ENCODE results near the gene IGFLR1. TPM values are rescaled to one million over a fixed set of nuclear protein-coding genes. Genes with fewer than 3 reads are reported as not detected.

Gene IGFLR1
- polyA plus RNA-seq (2013, experiment 1 of 2), result 5.0 TPM
- 6.0 TPM for polyA plus RNA-seq (2013, experiment 2 of 2)

GRCh38 chr19:35742121-35742724 lies at the start of gene IGFLR1:
Gene IGFLR1 (minus strand): TSS chr19:35742452. CDS start chr19:35741180, 1,272 bp downstream.
- Histone ChIP-seq H3K9ac (ENCODE audit: low read depth, low read length) (no peak within 1 kb of the TSS), H3K4me3 (ENCODE audit: low read length) (peak within 1 kb of the TSS; percentile 86), H3K9me3 (ENCODE audit: insufficient read depth, low read depth, low read length) (no peaks in the 10 kb centered on the region), H3K4me1 (ENCODE audit: insufficient read depth, low read length) (no peaks in the 10 kb centered on the region; the same call in 1 of the 2 replicates), H3K27me3 (ENCODE audit: insufficient read depth, low read length) (no peaks in the 10 kb centered on the region), H3K27ac (ENCODE audit: low read depth, low read length) (no peak within 1 kb of the TSS), H3K36me3 (ENCODE audit: insufficient read depth, low read length) (peaks cover 27% of the 10 kb centered on the region)
- 92% methylated on average over 9 of the region's 9 CpGs for WGBS

GRCh38 chr19:35791814-35792279 lies 49.6 kb upstream of the IGFLR1 start:
- Histone ChIP-seq H3K4me1 (ENCODE audit: insufficient read depth, low read length) (peaks cover under 1% of the 10 kb centered on the region; the same call in 1 of the 2 replicates), H3K27me3 (ENCODE audit: insufficient read depth, low read length) (peaks cover 16% of the 10 kb centered on the region), H3K27ac (ENCODE audit: low read depth, low read length) (no peak overlapping the region), H3K36me3 (ENCODE audit: insufficient read depth, low read length) (no peaks in the 10 kb centered on the region), H3K9me3 (ENCODE audit: insufficient read depth, low read depth, low read length) (no peaks in the 10 kb centered on the region), H3K4me3 (ENCODE audit: low read length) (no peak overlapping the region), H3K9ac (ENCODE audit: low read depth, low read length) (no peak overlapping the region)
- 91% methylated on average over 9 of the region's 9 CpGs for WGBS

GRCh38 chr19:35790981-35791813 lies 48.9 kb upstream of the IGFLR1 start:
- H3K9ac ChIP-seq (ENCODE audit: low read depth, low read length), result no peak overlapping the region
- H3K9me3 ChIP-seq (ENCODE audit: insufficient read depth, low read depth, low read length), result no peaks in the 10 kb centered on the region
- no peaks in the 10 kb centered on the region for H3K36me3 ChIP-seq (ENCODE audit: insufficient read depth, low read length)
- H3K27ac ChIP-seq (ENCODE audit: low read depth, low read length), result no peak overlapping the region
- WGBS, result 78% methylated on average over 20 of the region's 20 CpGs
- no peaks in the 10 kb centered on the region for H3K4me1 ChIP-seq (ENCODE audit: insufficient read depth, low read length)
- peaks cover 9% of the 10 kb centered on the region for H3K27me3 ChIP-seq (ENCODE audit: insufficient read depth, low read length)
- no peak overlapping the region for H3K4me3 ChIP-seq (ENCODE audit: low read length)

- Histone ChIP-seq H3K4me3 (ENCODE audit: low read length) (no peak overlapping the region), H3K27me3 (ENCODE audit: insufficient read depth, low read length) (peaks cover under 1% of the 10 kb centered on the region), H3K36me3 (ENCODE audit: insufficient read depth, low read length) (no peaks in the 10 kb centered on the region), H3K9ac (ENCODE audit: low read depth, low read length) (no peak overlapping the region), H3K9me3 (ENCODE audit: insufficient read depth, low read depth, low read length) (no peaks in the 10 kb centered on the region), H3K4me1 (ENCODE audit: insufficient read depth, low read length) (no peaks in the 10 kb centered on the region), H3K27ac (ENCODE audit: low read depth, low read length) (no peak overlapping the region)
- 91% methylated on average over 19 of the region's 19 CpGs for WGBS
Measured at GRCh38 chr19:35789978-35790944, 48.0 kb upstream of the IGFLR1 start.

- no peak overlapping the region for H3K9ac ChIP-seq (ENCODE audit: low read depth, low read length)
- H3K27me3 ChIP-seq (ENCODE audit: insufficient read depth, low read length), result no peaks in the 10 kb centered on the region; the same call in 1 of the 2 replicates
- H3K9me3 ChIP-seq (ENCODE audit: insufficient read depth, low read depth, low read length), result no peaks in the 10 kb centered on the region
- 83% methylated on average over 11 of the region's 11 CpGs for WGBS
- no peaks in the 10 kb centered on the region for H3K36me3 ChIP-seq (ENCODE audit: insufficient read depth, low read length)
- H3K4me3 ChIP-seq (ENCODE audit: low read length), result no peak overlapping the region
- no peak overlapping the region for H3K27ac ChIP-seq (ENCODE audit: low read depth, low read length)
- H3K4me1 ChIP-seq (ENCODE audit: insufficient read depth, low read length), result no peaks in the 10 kb centered on the region
Measured at GRCh38 chr19:35789195-35789977, 47.1 kb upstream of the IGFLR1 start.

GRCh38 chr19:35788205-35788960 lies 46.1 kb upstream of the IGFLR1 start:
- 83% methylated on average over 10 of the region's 12 CpGs for WGBS
- no peaks in the 10 kb centered on the region for H3K36me3 ChIP-seq (ENCODE audit: insufficient read depth, low read length)
- H3K9ac ChIP-seq (ENCODE audit: low read depth, low read length), result no peak overlapping the region
- H3K4me1 ChIP-seq (ENCODE audit: insufficient read depth, low read length), result no peaks in the 10 kb centered on the region
- H3K9me3 ChIP-seq (ENCODE audit: insufficient read depth, low read depth, low read length), result no peaks in the 10 kb centered on the region
- no peak overlapping the region for H3K27ac ChIP-seq (ENCODE audit: low read depth, low read length)
- H3K4me3 ChIP-seq (ENCODE audit: low read length), result no peak overlapping the region
- no peaks in the 10 kb centered on the region; the same call in 1 of the 2 replicates for H3K27me3 ChIP-seq (ENCODE audit: insufficient read depth, low read length)

- Histone ChIP-seq H3K4me1 (ENCODE audit: insufficient read depth, low read length) (no peaks in the 10 kb centered on the region), H3K27me3 (ENCODE audit: insufficient read depth, low read length) (no peaks in the 10 kb centered on the region), H3K27ac (ENCODE audit: low read depth, low read length) (no peak overlapping the region), H3K9ac (ENCODE audit: low read depth, low read length) (no peak overlapping the region), H3K4me3 (ENCODE audit: low read length) (no peak overlapping the region), H3K36me3 (ENCODE audit: insufficient read depth, low read length) (no peaks in the 10 kb centered on the region), H3K9me3 (ENCODE audit: insufficient read depth, low read depth, low read length) (no peaks in the 10 kb centered on the region)
- 95% methylated on average over 15 of the region's 15 CpGs for WGBS
Measured at GRCh38 chr19:35787227-35787799, 45.1 kb upstream of the IGFLR1 start.

- Histone ChIP-seq H3K4me3 (ENCODE audit: low read length) (no peak overlapping the region), H3K9me3 (ENCODE audit: insufficient read depth, low read depth, low read length) (no peaks in the 10 kb centered on the region), H3K27ac (ENCODE audit: low read depth, low read length) (no peak overlapping the region), H3K27me3 (ENCODE audit: insufficient read depth, low read length) (no peaks in the 10 kb centered on the region), H3K9ac (ENCODE audit: low read depth, low read length) (no peak overlapping the region), H3K36me3 (ENCODE audit: insufficient read depth, low read length) (no peaks in the 10 kb centered on the region), H3K4me1 (ENCODE audit: insufficient read depth, low read length) (no peaks in the 10 kb centered on the region)
- 92% methylated on average over 31 of the region's 31 CpGs for WGBS
Measured at GRCh38 chr19:35786299-35787160, 44.3 kb upstream of the IGFLR1 start.

- 76% methylated on average over 10 of the region's 10 CpGs for WGBS
- Histone ChIP-seq H3K9me3 (ENCODE audit: insufficient read depth, low read depth, low read length) (no peaks in the 10 kb centered on the region), H3K27me3 (ENCODE audit: insufficient read depth, low read length) (no peaks in the 10 kb centered on the region), H3K4me1 (ENCODE audit: insufficient read depth, low read length) (no peaks in the 10 kb centered on the region), H3K4me3 (ENCODE audit: low read length) (peak overlapping the region; percentile 48), H3K9ac (ENCODE audit: low read depth, low read length) (peak overlapping the region; percentile 40; the same call in 1 of the 2 replicates), H3K36me3 (ENCODE audit: insufficient read depth, low read length) (no peaks in the 10 kb centered on the region), H3K27ac (ENCODE audit: low read depth, low read length) (no peak overlapping the region)
Measured at GRCh38 chr19:35785339-35785627, 43.0 kb upstream of the IGFLR1 start.
